GM12892 (cell line): Measurements from ENCODE around the gene ALOX5.
"Not testable (repeated sequence)": the region's sequence is repeated elsewhere in the genome, so short reads cannot be mapped to it uniquely, and the experiment has no call there.

Experiments
- DNase-seq: peaks from one replicate; pipeline ENCODE4 v3.0.0; 2011; ENCODE audit not compliant: insufficient read length
- FAIRE-seq: peaks from 2 replicates; lab custom pipeline; 2011; peaks lifted over from hg19 to GRCh38; lab: Jason Lieb, UNC
- POLR2A ChIP-seq: IDR thresholded peaks from 2 replicates; pipeline ENCODE4 v1.6.1; 2011; ENCODE audit warnings: low read depth, low read length, control low read depth
- POLR2AphosphoS5 ChIP-seq: IDR thresholded peaks from 2 replicates; pipeline ENCODE4 v1.6.1; 2011; ENCODE audit warnings: low read depth, low read length, control low read depth
- TAF1 ChIP-seq: IDR thresholded peaks from 2 replicates; pipeline ENCODE4 v1.6.1; 2011; ENCODE audit warnings: low read depth, mild to moderate bottlenecking, control low read depth, low read length, borderline replicate concordance

ALOX5 gene

GRCh38 chr10:45399113-45399512, 25.1 kb downstream of the ALOX5 start:
- no peak for TF ChIP-seq POLR2AphosphoS5
- no peak for TF ChIP-seq TAF1
- no peak for TF ChIP-seq POLR2A
- DNase-seq = no peak
- FAIRE-seq = no peak

- TF ChIP-seq POLR2AphosphoS5 (no peak), TAF1 (no peak), POLR2A (no peak)
- no peak for FAIRE-seq
- no peak for DNase-seq
These were observed 29.1 kb downstream of the ALOX5 start for GRCh38 chr10:45403151-45403550.

GRCh38 chr10:45404087-45404769, 30.2 kb downstream of the ALOX5 start:
- DNase-seq (no peak), FAIRE-seq (peak; percentile 62)
- TF ChIP-seq POLR2AphosphoS5 (no peak), TAF1 (no peak), POLR2A (no peak)

GRCh38 chr10:45404770-45405120, 30.7 kb downstream of the ALOX5 start:
- DNase-seq (no peak), FAIRE-seq (no peak)
- TF ChIP-seq POLR2AphosphoS5 (no peak), TAF1 (no peak), POLR2A (no peak)

GRCh38 chr10:45407542-45407941, 33.5 kb downstream of the ALOX5 start:
- DNase-seq = no peak
- FAIRE-seq = no peak
- TF ChIP-seq TAF1 (no peak), POLR2AphosphoS5 (no peak), POLR2A (no peak)

- no peak for TF ChIP-seq POLR2AphosphoS5
- no peak for TF ChIP-seq TAF1
- TF ChIP-seq POLR2A = no peak
- DNase-seq (no peak), FAIRE-seq (no peak)
These were observed 34.7 kb downstream of the ALOX5 start for GRCh38 chr10:45408421-45409319.

- not testable (repeated sequence) for FAIRE-seq, DNase-seq
These were observed 35.3 kb downstream of the ALOX5 start for GRCh38 chr10:45409347-45409746.

- TF ChIP-seq TAF1 (no peak), POLR2A (no peak), POLR2AphosphoS5 (no peak)
- DNase-seq (no peak), FAIRE-seq (no peak)
These were observed 35.8 kb downstream of the ALOX5 start for GRCh38 chr10:45409782-45410181.

GRCh38 chr10:45410489-45410806, 36.4 kb downstream of the ALOX5 start:
- DNase-seq = no peak
- TF ChIP-seq POLR2AphosphoS5 (no peak), TAF1 (no peak), POLR2A (no peak)
- FAIRE-seq = no peak

GRCh38 chr10:45410807-45411606, 37.0 kb downstream of the ALOX5 start:
- TF ChIP-seq POLR2AphosphoS5 (no peak), POLR2A (no peak), TAF1 (no peak)
- DNase-seq (no peak), FAIRE-seq (no peak)

- no peak for TF ChIP-seq POLR2A
- TF ChIP-seq TAF1 = no peak
- FAIRE-seq = no peak
- DNase-seq = no peak
These were observed 37.6 kb downstream of the ALOX5 start for GRCh38 chr10:45411607-45411940.

GRCh38 chr10:45415062-45415461, 41.0 kb downstream of the ALOX5 start:
- FAIRE-seq = not testable (repeated sequence)

More at GRCh38 chr10:45415062-45415461, 41.0 kb downstream of the ALOX5 start:
- DNase-seq = not testable (repeated sequence)
